ENCODE measurements around the gene ADAM23. TPM values are rescaled to one million over a fixed set of nuclear protein-coding genes. Genes with fewer than 3 reads are reported as not detected.

Gene ADAM23
- total RNA-seq, 1 donor: under 0.01 TPM

GRCh38 chr2:206569470-206569869 is 126.1 kb downstream of the ADAM23 start:
- no peaks in the 10 kb centered on the region for H3K27me3 ChIP-seq (ENCODE audit: insufficient read depth, low read length)
- no peaks in the 10 kb centered on the region for H3K9me3 ChIP-seq (ENCODE audit: low read depth, low read length)
- H3K79me2 ChIP-seq (ENCODE audit: insufficient read depth, low read length): no peaks in the 10 kb centered on the region
- H3K27ac ChIP-seq (ENCODE audit: low read depth, low read length): no peak overlapping the region
- TF ChIP-seq CTCF (IDR thresholded peaks at IDR 0.05; ENCODE audit: extremely low read depth, low read depth, low read length): no peak
- no peak for DNase-seq (ENCODE audit: insufficient read length, low spot score, missing footprints)
- no peaks in the 10 kb centered on the region for H3K4me1 ChIP-seq (ENCODE audit: insufficient read depth, low read length)
- H3K4me3 ChIP-seq (ENCODE audit: insufficient read depth, low read length): no peak overlapping the region
- no peaks in the 10 kb centered on the region for H4K20me1 ChIP-seq (ENCODE audit: insufficient read depth, low read length)
- H3K4me2 ChIP-seq (ENCODE audit: insufficient read depth, low read length): no peak overlapping the region
- no peaks in the 10 kb centered on the region for H3K36me3 ChIP-seq (ENCODE audit: insufficient read depth, low read length)
- H2AFZ ChIP-seq (ENCODE audit: low read length): no peak overlapping the region

- no peak overlapping the region for H3K4me2 ChIP-seq (ENCODE audit: insufficient read depth, low read length)
- H3K79me2 ChIP-seq (ENCODE audit: insufficient read depth, low read length): no peaks in the 10 kb centered on the region
- H3K4me3 ChIP-seq (ENCODE audit: insufficient read depth, low read length): no peak overlapping the region
- H2AFZ ChIP-seq (ENCODE audit: low read length): no peak overlapping the region
- no peak for DNase-seq (ENCODE audit: insufficient read length, low spot score, missing footprints)
- H4K20me1 ChIP-seq (ENCODE audit: insufficient read depth, low read length): no peaks in the 10 kb centered on the region
- no peak for TF ChIP-seq CTCF (IDR thresholded peaks at IDR 0.05; ENCODE audit: extremely low read depth, low read depth, low read length)
- H3K4me1 ChIP-seq (ENCODE audit: insufficient read depth, low read length): no peaks in the 10 kb centered on the region
- no peak overlapping the region for H3K27ac ChIP-seq (ENCODE audit: low read depth, low read length)
- no peaks in the 10 kb centered on the region for H3K36me3 ChIP-seq (ENCODE audit: insufficient read depth, low read length)
- H3K9me3 ChIP-seq (ENCODE audit: low read depth, low read length): no peaks in the 10 kb centered on the region
- no peaks in the 10 kb centered on the region for H3K27me3 ChIP-seq (ENCODE audit: insufficient read depth, low read length)
Observed at GRCh38 chr2:206570199-206570598, 126.9 kb downstream of the ADAM23 start.

- no peaks in the 10 kb centered on the region for H4K20me1 ChIP-seq (ENCODE audit: insufficient read depth, low read length)
- no peak overlapping the region for H3K27ac ChIP-seq (ENCODE audit: low read depth, low read length)
- no peak overlapping the region for H3K4me2 ChIP-seq (ENCODE audit: insufficient read depth, low read length)
- H2AFZ ChIP-seq (ENCODE audit: low read length): no peak overlapping the region
- H3K4me3 ChIP-seq (ENCODE audit: insufficient read depth, low read length): no peak overlapping the region
- H3K36me3 ChIP-seq (ENCODE audit: insufficient read depth, low read length): no peaks in the 10 kb centered on the region
- no peaks in the 10 kb centered on the region for H3K27me3 ChIP-seq (ENCODE audit: insufficient read depth, low read length)
- H3K79me2 ChIP-seq (ENCODE audit: insufficient read depth, low read length): no peaks in the 10 kb centered on the region
- no peaks in the 10 kb centered on the region for H3K4me1 ChIP-seq (ENCODE audit: insufficient read depth, low read length)
- H3K9me3 ChIP-seq (ENCODE audit: low read depth, low read length): no peaks in the 10 kb centered on the region
- DNase-seq (ENCODE audit: insufficient read length, low spot score, missing footprints): no peak
- no peak for TF ChIP-seq CTCF (IDR thresholded peaks at IDR 0.05; ENCODE audit: extremely low read depth, low read depth, low read length)
Observed at GRCh38 chr2:206572725-206573124, 129.4 kb downstream of the ADAM23 start.

DNA sequence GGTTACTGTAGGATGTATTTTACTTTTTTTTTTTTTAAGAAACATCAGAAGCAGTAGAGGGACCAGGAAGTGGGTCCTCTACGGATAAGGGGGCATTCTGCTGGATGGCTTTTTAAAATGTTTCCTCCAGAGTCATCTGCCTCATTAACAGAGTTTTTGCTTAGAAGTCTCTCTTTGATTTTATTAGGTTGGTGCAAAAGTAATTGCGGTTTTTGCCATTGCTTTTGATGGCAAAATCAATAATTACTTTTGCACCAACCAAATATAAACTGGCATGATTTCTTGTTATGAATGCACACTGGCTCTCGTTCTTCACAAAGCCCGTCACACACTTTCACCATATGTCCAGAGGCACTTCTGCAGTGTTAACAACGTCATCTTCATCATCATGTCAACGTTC is 130.5 kb downstream of the ADAM23 start:
- Histone ChIP-seq H3K9me3 (ENCODE audit: low read depth, low read length) (no peaks in the 10 kb centered on the region), H3K79me2 (ENCODE audit: insufficient read depth, low read length) (no peaks in the 10 kb centered on the region), H3K4me3 (ENCODE audit: insufficient read depth, low read length) (no peak overlapping the region), H3K27ac (ENCODE audit: low read depth, low read length) (no peak overlapping the region), H3K4me2 (ENCODE audit: insufficient read depth, low read length) (no peak overlapping the region), H3K27me3 (ENCODE audit: insufficient read depth, low read length) (no peaks in the 10 kb centered on the region), H3K36me3 (ENCODE audit: insufficient read depth, low read length) (no peaks in the 10 kb centered on the region), H4K20me1 (ENCODE audit: insufficient read depth, low read length) (no peaks in the 10 kb centered on the region), H2AFZ (ENCODE audit: low read length) (no peak overlapping the region), H3K4me1 (ENCODE audit: insufficient read depth, low read length) (no peaks in the 10 kb centered on the region)
- no peak for TF ChIP-seq CTCF (IDR thresholded peaks at IDR 0.05; ENCODE audit: extremely low read depth, low read depth, low read length)
- no peak for DNase-seq (ENCODE audit: insufficient read length, low spot score, missing footprints)
